COLO668 (cell line): Measurements from ENCODE around the gene TUBB2B.
"Not testable (repeated sequence)": the region's sequence is repeated elsewhere in the genome, so short reads cannot be mapped to it uniquely, and the experiment has no call there.

ENCODE experiments used
- DNase-seq: peaks from one replicate; lab custom pipeline; 2025; ENCODE audit not compliant: unreplicated experiment; lab: John Stamatoyannopoulos, UW

TUBB2B gene

DNA sequence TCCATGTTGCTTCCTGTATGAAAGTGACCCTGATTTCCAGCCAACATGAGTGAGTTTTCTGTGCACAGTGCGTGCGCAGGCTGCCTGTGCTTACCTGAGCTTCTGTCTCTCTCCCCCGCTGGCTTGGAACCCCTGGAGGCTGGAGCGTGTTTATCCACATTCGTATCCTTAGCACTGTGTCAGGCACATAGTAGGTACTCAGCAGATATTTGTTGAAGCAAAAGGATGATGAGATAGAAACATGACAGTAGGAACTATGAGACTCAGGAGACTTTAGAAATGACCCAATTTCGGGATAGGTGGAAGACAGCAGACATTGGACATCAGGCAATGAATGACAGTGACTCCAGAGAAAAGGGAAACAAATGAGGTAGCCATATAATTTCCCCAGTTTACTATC is 15.2 kb downstream of the TUBB2B start:
- DNase-seq, result no peak

- no peak for DNase-seq
These were observed 15.8 kb downstream of the TUBB2B start for GRCh38 chr6:3211681-3212080.

GRCh38 chr6:3210024-3210610 is 17.3 kb downstream of the TUBB2B start:
- DNase-seq, result no peak

DNA sequence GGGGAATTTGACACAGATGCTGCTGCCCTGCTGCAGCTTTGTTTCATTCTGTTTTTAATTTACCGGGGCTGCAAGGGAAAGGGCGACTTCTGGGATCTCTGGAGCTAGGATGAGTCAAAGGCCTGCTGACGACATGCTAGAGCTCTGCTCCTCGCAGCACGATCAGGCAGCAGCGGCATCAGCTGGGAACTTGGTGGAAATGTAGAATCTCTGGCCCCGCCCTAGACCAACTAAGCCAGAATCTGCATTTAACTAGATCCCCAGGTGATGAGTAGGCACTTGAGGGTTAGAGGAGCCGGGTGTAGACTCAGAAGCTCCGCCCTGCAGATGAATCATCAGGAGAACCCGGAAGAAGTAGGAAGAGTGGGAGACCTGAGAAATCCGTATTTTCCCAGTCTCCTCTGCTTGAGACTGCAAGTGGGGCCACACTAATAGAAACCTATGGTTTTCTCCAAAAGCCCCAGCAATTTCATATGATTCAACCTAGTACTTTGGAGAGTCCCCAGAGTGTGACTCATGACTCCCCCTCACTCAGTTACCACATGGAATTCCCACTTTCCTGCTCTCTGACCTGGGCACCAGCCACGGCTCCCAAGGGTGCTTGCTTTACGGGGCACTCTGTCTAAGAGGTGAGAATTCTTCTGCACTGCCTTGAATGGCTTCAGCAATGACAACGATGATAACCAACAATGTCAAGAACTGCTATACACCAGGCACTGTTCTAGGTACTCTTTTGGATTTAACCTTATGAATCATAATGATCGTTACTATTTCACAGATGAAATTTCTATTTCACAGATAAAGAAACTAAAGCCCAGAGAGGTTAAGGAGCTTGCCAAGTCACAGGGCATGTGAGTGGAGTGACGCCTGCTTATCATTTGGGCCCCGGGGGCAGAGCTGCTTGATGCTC is 18.1 kb downstream of the TUBB2B start:
- peak; percentile 82 for DNase-seq

- DNase-seq, result no peak
These were observed 18.7 kb downstream of the TUBB2B start for GRCh38 chr6:3208775-3209113.

- DNase-seq, result no peak
These were observed 19.2 kb downstream of the TUBB2B start for GRCh38 chr6:3208098-3208774.

DNA sequence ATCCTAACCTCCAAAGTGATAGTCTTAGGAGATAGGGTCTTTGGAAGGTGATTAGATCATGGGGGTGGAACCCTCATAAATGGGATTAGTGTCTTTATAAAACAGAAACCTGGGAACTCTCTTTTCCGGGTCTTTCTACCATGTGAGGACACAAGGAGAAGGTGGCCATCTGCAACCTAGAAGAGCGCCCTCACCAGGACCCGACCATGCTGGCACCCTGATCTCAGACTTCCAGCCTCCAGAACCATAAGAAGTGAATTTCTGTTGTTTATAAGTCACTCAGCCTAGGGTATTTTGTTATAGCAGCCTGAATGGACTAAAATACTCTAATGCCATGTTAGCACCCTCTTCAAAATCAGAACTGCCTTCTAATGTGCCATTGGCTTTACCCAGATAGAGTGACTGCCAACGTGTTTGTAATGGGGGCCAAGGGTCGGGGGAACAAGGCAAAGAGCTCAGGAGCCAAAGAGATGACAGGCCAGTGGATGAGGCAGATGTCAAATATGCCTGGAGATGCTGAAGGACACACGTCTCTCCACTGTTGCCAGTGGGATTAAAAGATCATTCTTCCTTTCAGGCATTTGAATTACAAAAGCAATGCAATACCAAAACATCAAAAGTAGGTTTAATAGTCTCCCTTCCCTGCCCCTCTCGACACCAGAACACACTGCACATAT is 21.0 kb downstream of the TUBB2B start:
- DNase-seq, result no peak

GRCh38 chr6:3205913-3206312 is 21.5 kb downstream of the TUBB2B start:
- DNase-seq, result no peak

GRCh38 chr6:3204921-3205320 is 22.5 kb downstream of the TUBB2B start:
- DNase-seq, result no peak

DNA sequence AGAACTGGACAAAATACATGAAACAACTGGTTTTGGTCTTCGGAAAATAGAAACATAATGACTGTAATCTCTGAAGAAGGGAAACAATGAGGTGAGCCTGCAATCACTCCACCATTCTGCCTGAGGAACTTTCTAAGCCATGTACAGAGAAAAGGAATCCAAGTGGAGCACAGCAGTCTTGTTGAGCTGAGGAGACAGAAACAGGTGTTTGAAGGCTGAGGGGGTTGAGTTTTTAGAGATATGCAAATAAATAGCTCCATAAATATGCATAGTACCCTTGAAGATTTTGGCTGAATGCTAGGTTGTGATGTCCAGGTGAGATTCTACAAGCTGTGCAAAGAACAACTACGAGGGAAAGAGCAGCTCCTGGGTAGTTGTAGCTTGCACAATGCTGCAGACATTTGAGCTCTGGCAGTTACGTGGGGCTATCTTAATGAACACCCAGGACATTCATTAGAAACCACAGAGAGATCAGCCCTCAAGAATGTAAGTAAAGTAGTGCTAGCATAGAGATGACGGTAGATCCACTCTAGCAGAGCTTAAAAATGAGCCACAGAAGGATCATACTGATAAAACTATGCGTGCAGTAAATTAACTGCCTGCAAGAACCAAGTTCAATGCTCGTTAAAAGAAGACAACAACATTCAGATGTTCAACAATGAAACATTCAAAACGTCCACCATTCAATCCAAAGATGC is 24.3 kb downstream of the TUBB2B start:
- DNase-seq, result no peak

GRCh38 chr6:3201388-3201787 is 26.1 kb downstream of the TUBB2B start:
- DNase-seq, result no peak

GRCh38 chr6:3200682-3201081 is 26.8 kb downstream of the TUBB2B start:
- no peak for DNase-seq

DNA sequence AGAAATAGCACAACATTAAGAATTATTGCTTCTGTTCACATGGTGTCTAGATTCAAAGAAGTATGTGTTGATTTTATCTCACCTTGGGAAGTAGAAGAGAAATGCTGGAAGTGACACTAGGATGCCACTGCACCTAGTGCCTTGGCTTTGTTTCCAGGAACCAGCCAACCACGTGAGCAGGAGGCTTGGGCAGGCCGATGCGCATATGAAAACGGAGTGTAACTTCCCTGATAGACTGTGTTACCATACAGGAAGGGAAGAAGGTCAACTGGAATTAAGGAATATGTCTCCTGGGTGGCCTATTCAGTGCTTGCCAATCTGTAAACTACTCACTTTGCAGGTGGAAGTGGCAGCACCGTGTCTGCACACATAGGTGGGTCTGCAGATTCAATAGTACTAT is 28.1 kb downstream of the TUBB2B start:
- no peak for DNase-seq

- not testable (repeated sequence) for DNase-seq
These were observed 29.7 kb downstream of the TUBB2B start for GRCh38 chr6:3197734-3198133.

- no peak for DNase-seq
These were observed 30.7 kb downstream of the TUBB2B start for GRCh38 chr6:3196770-3197169.

DNA sequence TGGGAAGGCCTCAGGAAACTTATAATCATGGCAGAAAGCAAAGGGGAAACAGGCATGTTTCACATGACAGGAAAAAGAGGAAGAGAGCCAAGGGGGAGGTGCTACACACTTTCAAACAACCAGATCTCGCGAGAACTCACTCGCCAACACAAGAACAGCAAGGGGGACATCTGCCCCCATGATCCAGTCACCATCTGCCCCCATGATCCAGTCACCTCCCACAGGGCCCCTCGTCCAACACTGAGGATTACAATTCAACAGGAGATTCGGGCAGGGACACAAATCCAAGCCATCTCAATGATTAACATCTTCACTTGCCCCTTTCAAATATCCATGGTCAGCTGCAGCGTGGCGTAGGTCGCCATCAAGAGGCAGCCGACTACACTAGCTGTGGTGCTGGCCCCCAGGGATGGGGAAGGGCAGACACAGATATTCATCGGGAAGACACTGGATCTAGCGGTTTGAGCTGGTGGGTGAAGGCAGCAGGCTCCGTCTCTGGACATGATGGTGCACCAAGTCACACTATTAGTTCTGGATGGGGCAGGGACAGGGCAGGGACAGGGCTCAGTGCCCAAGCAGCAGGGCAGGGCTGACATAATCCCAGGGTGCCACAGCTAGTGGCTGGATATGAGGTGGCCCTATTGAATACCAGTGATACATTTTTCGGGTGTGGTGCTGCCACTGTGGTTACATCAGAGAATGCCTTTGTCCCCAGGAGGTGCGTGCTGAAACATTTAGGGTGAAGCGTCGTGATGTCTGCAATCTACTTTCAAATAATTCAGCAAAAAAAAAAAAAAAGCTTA is 31.6 kb downstream of the TUBB2B start:
- no peak for DNase-seq

- DNase-seq, result no peak
These were observed 32.1 kb downstream of the TUBB2B start for GRCh38 chr6:3195420-3195694.

GRCh38 chr6:3194535-3195419 is 32.7 kb downstream of the TUBB2B start:
- DNase-seq, result no peak

DNA sequence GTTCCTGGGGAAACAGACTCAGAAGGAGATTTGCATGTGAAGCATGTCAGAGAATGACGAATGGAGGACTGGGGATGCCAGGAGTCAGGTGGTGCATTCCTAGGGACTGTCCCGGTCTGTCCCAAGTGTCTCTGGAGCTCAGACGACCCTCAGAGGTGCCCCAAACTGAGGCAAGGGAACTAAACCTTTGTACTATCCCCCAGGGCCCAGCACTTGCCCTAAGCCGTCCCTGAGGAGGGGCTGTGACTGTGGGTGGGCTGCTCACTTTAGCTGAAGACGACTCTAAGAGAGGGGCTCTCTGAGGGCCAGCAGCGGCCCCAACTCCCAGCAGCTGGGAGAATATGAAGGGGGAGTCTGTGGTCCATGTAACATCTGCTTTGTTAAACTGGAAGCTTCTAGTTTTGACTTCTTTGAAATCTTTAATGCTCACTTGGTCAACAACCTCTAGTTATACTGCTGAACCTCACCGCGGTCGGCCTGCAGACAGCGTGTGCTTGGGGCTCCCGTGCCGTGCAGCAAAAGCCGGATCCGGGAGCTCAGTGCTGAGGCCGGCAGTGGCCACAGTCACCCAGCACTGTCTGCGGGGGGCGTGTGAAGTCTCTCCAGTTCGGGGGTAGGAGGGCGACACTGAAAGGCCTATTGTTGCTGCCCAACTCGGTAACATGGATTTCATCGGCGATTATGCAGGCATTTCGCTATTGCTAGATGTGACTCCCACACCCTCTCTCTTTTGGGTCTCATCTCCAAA is 34.2 kb downstream of the TUBB2B start:
- DNase-seq, result no peak
